ENCODE measurements around the gene HLA-DPB1. TPM values are rescaled to one million over a fixed set of nuclear protein-coding genes. Genes with fewer than 3 reads are reported as not detected.

HLA-DPB1 gene
- total and polyA plus RNA-seq, 2 experiments from 2014 or later = 12.5 to 17.8 TPM

- 77% methylated on average over 20 of the region's 20 CpGs for WGBS, 2 experiments (ENCODE audit: low coverage in 1 of 2, low lambda C conversion rate in 2 of 2, missing lambda C conversion rate in 2 of 2)
- Histone ChIP-seq H3K27me3 (replicated peaks; ENCODE audit: insufficient read depth) (peaks cover 27% of the 10 kb centered on the region), H3K79me2 (ENCODE audit: insufficient read depth) (no peaks in the 10 kb centered on the region), H3F3A (ENCODE audit: insufficient read depth) (no peaks in the 10 kb centered on the region), H4K20me1 (ENCODE audit: insufficient read depth) (no peaks in the 10 kb centered on the region), H3K36me3 (ENCODE audit: low read depth) (no peaks in the 10 kb centered on the region), H2AFZ (no peak overlapping the region), H3K4me1 (ENCODE audit: insufficient read depth) (no peaks in the 10 kb centered on the region), H3K27ac (no peak overlapping the region), H3K9me2 (ENCODE audit: insufficient read depth) (no peaks in the 10 kb centered on the region), H3K4me3 (no peak overlapping the region), H3K9ac (no peak overlapping the region), H3K4me2 (ENCODE audit: unreplicated experiment) (no peak overlapping the region), H3K9me3 (ENCODE audit: low read depth) (no peaks in the 10 kb centered on the region)
- TF ChIP-seq EZH2 (IDR thresholded peaks at IDR 0.05; ENCODE audit: insufficient read depth, poor library complexity, severe bottlenecking) = no peak
- TF ChIP-seq EZH2phosphoT487 (IDR thresholded peaks at IDR 0.05; ENCODE audit: insufficient read depth, low read depth) = no peak
- in situ Hi-C loops (cut with MboI) = no loop called here
- peak; percentile 50 for DNase-seq
Measured at GRCh38 chr6:33123732-33124524, 48.1 kb downstream of the HLA-DPB1 start.

- WGBS, 2 experiments (ENCODE audit: low coverage in 1 of 2, low lambda C conversion rate in 2 of 2, missing lambda C conversion rate in 2 of 2) = 71 to 73% methylated on average over 4 of the region's 4 CpGs
- Histone ChIP-seq H3K4me2 (ENCODE audit: unreplicated experiment) (no peak overlapping the region), H3K79me2 (ENCODE audit: insufficient read depth) (no peaks in the 10 kb centered on the region), H3K27me3 (replicated peaks; ENCODE audit: insufficient read depth) (peaks cover 30% of the 10 kb centered on the region), H3K4me1 (ENCODE audit: insufficient read depth) (no peaks in the 10 kb centered on the region), H3K9me2 (ENCODE audit: insufficient read depth) (no peaks in the 10 kb centered on the region), H3K36me3 (ENCODE audit: low read depth) (no peaks in the 10 kb centered on the region), H3K9ac (no peak overlapping the region), H3K27ac (no peak overlapping the region), H2AFZ (no peak overlapping the region), H3K9me3 (ENCODE audit: low read depth) (no peaks in the 10 kb centered on the region), H3F3A (ENCODE audit: insufficient read depth) (no peaks in the 10 kb centered on the region), H3K4me3 (no peak overlapping the region), H4K20me1 (ENCODE audit: insufficient read depth) (no peaks in the 10 kb centered on the region)
- in situ Hi-C loops (cut with MboI) = no loop called here
- TF ChIP-seq EZH2phosphoT487 (IDR thresholded peaks at IDR 0.05; ENCODE audit: insufficient read depth, low read depth) = no peak
- no peak for DNase-seq
Measured at GRCh38 chr6:33124525-33124901, 48.7 kb downstream of the HLA-DPB1 start.

- no peaks in the 10 kb centered on the region for H4K20me1 ChIP-seq (ENCODE audit: insufficient read depth)
- H3K27me3 ChIP-seq (replicated peaks; ENCODE audit: insufficient read depth) = peaks cover 32% of the 10 kb centered on the region
- WGBS, 2 experiments (ENCODE audit: low coverage in 1 of 2, low lambda C conversion rate in 2 of 2, missing lambda C conversion rate in 2 of 2) = 28 to 29% methylated on average over 4 of the region's 4 CpGs
- H3K79me2 ChIP-seq (ENCODE audit: insufficient read depth) = no peaks in the 10 kb centered on the region
- H3K4me1 ChIP-seq (ENCODE audit: insufficient read depth) = no peaks in the 10 kb centered on the region
- no peaks in the 10 kb centered on the region for H3K9me2 ChIP-seq (ENCODE audit: insufficient read depth)
- in situ Hi-C loops (cut with MboI) = no loop called here
- no peaks in the 10 kb centered on the region for H3F3A ChIP-seq (ENCODE audit: insufficient read depth)
- H3K9ac ChIP-seq = no peak overlapping the region
- no peak overlapping the region for H3K4me3 ChIP-seq
- no peak overlapping the region for H3K27ac ChIP-seq
- TF ChIP-seq EZH2phosphoT487 (IDR thresholded peaks at IDR 0.05; ENCODE audit: insufficient read depth, low read depth) (no peak), EZH2 (IDR thresholded peaks at IDR 0.05; ENCODE audit: insufficient read depth, poor library complexity, severe bottlenecking) (no peak)
- no peak for DNase-seq
- no peak overlapping the region for H3K4me2 ChIP-seq (ENCODE audit: unreplicated experiment)
- no peaks in the 10 kb centered on the region for H3K36me3 ChIP-seq (ENCODE audit: low read depth)
- no peaks in the 10 kb centered on the region for H3K9me3 ChIP-seq (ENCODE audit: low read depth)
- no peak overlapping the region for H2AFZ ChIP-seq
Measured at GRCh38 chr6:33124947-33125346, 49.2 kb downstream of the HLA-DPB1 start.

GRCh38 chr6:33126101-33126714 lies 50.4 kb downstream of the HLA-DPB1 start:
- Histone ChIP-seq H3K27ac (no peak overlapping the region), H3K4me2 (ENCODE audit: unreplicated experiment) (no peak overlapping the region), H3K4me1 (ENCODE audit: insufficient read depth) (no peaks in the 10 kb centered on the region), H4K20me1 (ENCODE audit: insufficient read depth) (no peaks in the 10 kb centered on the region), H3K9ac (no peak overlapping the region), H3K79me2 (ENCODE audit: insufficient read depth) (no peaks in the 10 kb centered on the region), H2AFZ (no peak overlapping the region), H3K9me3 (ENCODE audit: low read depth) (no peaks in the 10 kb centered on the region), H3F3A (ENCODE audit: insufficient read depth) (no peaks in the 10 kb centered on the region), H3K4me3 (no peak overlapping the region), H3K27me3 (replicated peaks; ENCODE audit: insufficient read depth) (peaks cover 22% of the 10 kb centered on the region), H3K36me3 (ENCODE audit: low read depth) (no peaks in the 10 kb centered on the region), H3K9me2 (ENCODE audit: insufficient read depth) (no peaks in the 10 kb centered on the region)
- 39 to 41% methylated on average over 5 of the region's 5 CpGs for WGBS, 2 experiments (ENCODE audit: low coverage in 1 of 2, low lambda C conversion rate in 2 of 2, missing lambda C conversion rate in 2 of 2)
- TF ChIP-seq EZH2 (IDR thresholded peaks at IDR 0.05; ENCODE audit: insufficient read depth, poor library complexity, severe bottlenecking) (no peak), EZH2phosphoT487 (IDR thresholded peaks at IDR 0.05; ENCODE audit: insufficient read depth, low read depth) (no peak)
- DNase-seq = peak; percentile 81
- in situ Hi-C loops (cut with MboI) = no loop called here

Data from GM23248 (cell line).